SK-N-MC (cell line): ENCODE measurements around the gene XPO4.

Source experiments
- EZH2 ChIP-seq: fragments of 200-600 bp; sonication (generic); IDR thresholded peaks from one replicate; pipeline ENCODE4 v1.6.1; 2017; ENCODE audit warnings: antibody characterized with exemption
- POLR2AphosphoS5 ChIP-seq: IDR thresholded peaks from 2 replicates; pipeline ENCODE4 v1.6.1; 2012; ENCODE audit warnings: mild to moderate bottlenecking, low read depth, low read length, borderline replicate concordance

- TF ChIP-seq POLR2AphosphoS5 (no peak), EZH2 (no peak)
These were observed 22.3 kb upstream of the XPO4 start for GRCh38 chr13:20924758-20925394.
